HG02981 (cell line): ENCODE results near the gene SLC7A1.

Experiments used
- ATAC-seq: cut with Tn5 transposase; IDR thresholded peaks from one replicate; pipeline ENCODE4 v1.9.1; 2021; ENCODE audit warnings: mild to moderate bottlenecking, moderate library complexity; ENCODE audit not compliant: unreplicated experiment

Gene SLC7A1

GRCh38 chr13:29583073-29583785 is 12.3 kb downstream of the SLC7A1 start:
- ATAC-seq, result no peak

- no peak for ATAC-seq
These were observed 13.3 kb downstream of the SLC7A1 start for GRCh38 chr13:29582171-29582570.

- ATAC-seq, result no peak
These were observed 13.8 kb downstream of the SLC7A1 start for GRCh38 chr13:29581666-29582065.

- no peak for ATAC-seq
These were observed 16.4 kb downstream of the SLC7A1 start for GRCh38 chr13:29579094-29579493.

GRCh38 chr13:29578300-29579085 is 17.0 kb downstream of the SLC7A1 start:
- ATAC-seq, result no peak

- ATAC-seq, result no peak
These were observed 18.1 kb downstream of the SLC7A1 start for GRCh38 chr13:29577136-29578051.

- ATAC-seq, result no peak
These were observed 18.9 kb downstream of the SLC7A1 start for GRCh38 chr13:29576581-29576980.

- ATAC-seq, result no peak
These were observed 20.4 kb downstream of the SLC7A1 start for GRCh38 chr13:29575098-29575497.

- no peak for ATAC-seq
These were observed 22.3 kb downstream of the SLC7A1 start for GRCh38 chr13:29573190-29573589.

- ATAC-seq, result no peak
These were observed 22.9 kb downstream of the SLC7A1 start for GRCh38 chr13:29572575-29572974.

GRCh38 chr13:29571876-29572570 is 23.5 kb downstream of the SLC7A1 start:
- ATAC-seq, result no peak

- ATAC-seq, result no peak
These were observed 25.3 kb downstream of the SLC7A1 start for GRCh38 chr13:29570051-29570654.

- no peak for ATAC-seq
These were observed 26.0 kb downstream of the SLC7A1 start for GRCh38 chr13:29569253-29570050.

- ATAC-seq, result no peak
These were observed 26.8 kb downstream of the SLC7A1 start for GRCh38 chr13:29568731-29569130.

GRCh38 chr13:29567411-29567810 is 28.1 kb downstream of the SLC7A1 start:
- no peak for ATAC-seq

GRCh38 chr13:29566206-29566605 is 29.3 kb downstream of the SLC7A1 start:
- ATAC-seq, result no peak

- no peak for ATAC-seq
These were observed 30.7 kb downstream of the SLC7A1 start for GRCh38 chr13:29564818-29565217.

- no peak for ATAC-seq
These were observed 31.1 kb downstream of the SLC7A1 start for GRCh38 chr13:29564373-29564772.

- ATAC-seq, result no peak
These were observed 31.5 kb downstream of the SLC7A1 start for GRCh38 chr13:29563941-29564340.
